Nephron (organoid): ENCODE data around the gene EN1.

Experiments
- H3K27ac Mint-ChIP-seq, 3 experiments: 2 replicates each; pipeline ENCODE4 v1.8.0; 2020; ENCODE audit warnings: mixed read lengths in 3 of 3, mild to moderate bottlenecking in 2 of 3, moderate library complexity in 1 of 3
- H3K27me3 Mint-ChIP-seq: 2 replicates; pipeline ENCODE4 v1.8.0; 2021; ENCODE audit warnings: low read depth, mild to moderate bottlenecking, moderate library complexity, mixed read lengths
- H3K36me3 Mint-ChIP-seq: 2 replicates; pipeline ENCODE4 v1.8.0; 2020; ENCODE audit warnings: low read depth, mixed read lengths
- H3K4me1 Mint-ChIP-seq: 2 replicates; pipeline ENCODE4 v1.8.0; 2020; ENCODE audit warnings: mixed read lengths
- H3K4me3 Mint-ChIP-seq, 3 experiments: 2 replicates each; pipeline ENCODE4 v1.8.0; 2020; ENCODE audit warnings: mild to moderate bottlenecking in 3 of 3, mixed read lengths in 3 of 3, moderate library complexity in 2 of 3
- H3K9me3 Mint-ChIP-seq: 2 replicates; pipeline ENCODE4 v1.8.0; 2020; ENCODE audit warnings: mixed read lengths
- CTCF ChIP-seq, 3 experiments: fragments of 200-600 bp; sonication (generic); IDR thresholded peaks; one replicate each; pipeline ENCODE4 v1.5.0; 2021; ENCODE audit warnings: antibody characterized with exemption in 3 of 3; ENCODE audit not compliant: unreplicated experiment in 3 of 3

EN1 gene

GRCh38 chr2:118857677-118858484, 10.4 kb upstream of the EN1 start:
- no peak for TF ChIP-seq CTCF (IDR thresholded peaks at IDR 0.05; ENCODE audit: unreplicated experiment in 3 of 3)
- Mint-ChIP-seq H3K27me3 (peaks cover 100% of the 10 kb centered on the region), H3K4me3 (no peak overlapping the region)

DNA sequence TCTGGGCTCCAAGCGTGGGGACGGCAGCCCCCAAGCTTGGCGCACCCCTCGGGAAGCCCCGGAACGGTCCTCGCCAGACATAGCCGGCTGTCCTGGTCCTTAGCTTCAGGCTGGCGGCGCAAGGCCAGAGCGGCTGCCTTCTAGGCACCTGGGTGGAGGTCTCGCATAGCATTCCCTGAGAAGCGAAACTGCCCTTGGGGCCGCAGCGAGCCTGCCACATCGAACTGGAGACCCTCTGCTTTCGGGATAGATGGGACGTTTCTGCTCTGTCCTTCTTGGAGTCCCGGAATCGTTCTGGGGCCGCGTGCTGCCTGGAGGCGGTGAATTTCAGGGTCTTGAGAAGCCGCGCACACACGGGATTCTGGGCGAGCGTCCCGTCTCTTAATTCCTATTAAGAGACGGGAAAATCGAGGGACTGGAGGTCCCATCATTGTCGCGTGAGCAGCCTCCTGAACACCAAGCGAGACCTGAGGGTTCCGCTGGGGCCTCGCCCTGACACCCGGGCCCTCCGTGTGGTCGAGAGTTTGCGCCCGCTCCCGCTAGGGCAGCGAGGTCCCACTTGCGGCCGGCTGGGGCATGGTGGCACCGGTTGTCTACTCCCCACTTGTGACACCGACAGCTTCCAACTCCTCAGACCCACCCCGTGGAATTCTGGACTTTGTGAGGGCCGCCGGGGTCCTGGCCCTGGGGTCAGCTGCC, 9.7 kb upstream of the EN1 start:
- H3K27ac Mint-ChIP-seq, result no peak overlapping the region
- no peaks in the 10 kb centered on the region for H3K9me3 Mint-ChIP-seq
- H3K4me1 Mint-ChIP-seq, result peaks cover 18% of the 10 kb centered on the region
- H3K27me3 Mint-ChIP-seq, result peaks cover 100% of the 10 kb centered on the region
- H3K36me3 Mint-ChIP-seq, result no peaks in the 10 kb centered on the region
- no peak for TF ChIP-seq CTCF (IDR thresholded peaks at IDR 0.05; ENCODE audit: unreplicated experiment in 3 of 3)
- no peak overlapping the region for H3K4me3 Mint-ChIP-seq

More at GRCh38 chr2:118857677-118858484, 10.4 kb upstream of the EN1 start:
- peaks cover 15% of the 10 kb centered on the region for H3K4me1 Mint-ChIP-seq
- no peak overlapping the region for H3K27ac Mint-ChIP-seq
- H3K36me3 Mint-ChIP-seq, result no peaks in the 10 kb centered on the region
- no peaks in the 10 kb centered on the region for H3K9me3 Mint-ChIP-seq

DNA sequence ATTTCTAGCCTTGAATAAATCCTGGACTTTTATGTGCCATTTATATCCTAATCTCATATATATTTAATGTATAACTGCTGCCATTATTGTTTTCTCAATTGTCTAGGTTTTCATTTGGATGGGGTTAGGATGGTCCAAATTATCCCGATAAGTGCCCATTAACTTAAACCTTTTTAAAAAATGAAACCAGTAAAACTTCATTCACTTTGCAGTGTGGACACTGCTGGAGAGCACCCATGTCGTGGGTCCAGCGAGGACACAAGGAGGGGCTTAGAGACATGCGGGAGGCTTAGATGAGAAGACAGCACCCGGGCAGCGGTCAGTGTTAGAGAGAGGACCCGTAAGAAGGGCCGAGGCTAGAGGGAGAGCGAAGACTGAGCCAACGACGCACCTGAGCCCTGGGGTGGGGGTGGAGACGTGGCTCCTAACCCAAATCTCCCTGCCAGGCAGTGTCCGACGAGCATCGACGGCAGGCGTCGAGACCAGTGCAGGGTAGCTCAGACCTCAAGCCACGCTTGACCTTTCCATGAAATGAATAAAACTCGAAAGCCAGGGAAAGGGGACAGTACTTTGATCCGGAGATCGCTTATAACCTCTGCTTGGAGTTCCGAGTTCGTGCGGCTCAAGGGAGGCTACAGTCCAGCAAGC, 9.0 kb upstream of the EN1 start:
- peak overlapping the region; percentile 28 to 74 (median 29) for H3K4me3 Mint-ChIP-seq
- H3K27ac Mint-ChIP-seq, result no peak overlapping the region
- peaks cover 18% of the 10 kb centered on the region for H3K4me1 Mint-ChIP-seq
- no peak for TF ChIP-seq CTCF (IDR thresholded peaks at IDR 0.05; ENCODE audit: unreplicated experiment in 3 of 3)
- H3K36me3 Mint-ChIP-seq, result no peaks in the 10 kb centered on the region
- peaks cover 100% of the 10 kb centered on the region for H3K27me3 Mint-ChIP-seq
- no peaks in the 10 kb centered on the region for H3K9me3 Mint-ChIP-seq

GRCh38 chr2:118855451-118856279, 8.2 kb upstream of the EN1 start:
- Mint-ChIP-seq H3K4me1 (peaks cover 18% of the 10 kb centered on the region), H3K27ac (no peak overlapping the region), H3K9me3 (no peaks in the 10 kb centered on the region), H3K27me3 (peaks cover 100% of the 10 kb centered on the region), H3K4me3 (peak overlapping the region; percentile 40 to 74 (median 58)), H3K36me3 (no peaks in the 10 kb centered on the region)
- peak; percentile 89 to 98 (median 96) for TF ChIP-seq CTCF (IDR thresholded peaks at IDR 0.05; ENCODE audit: unreplicated experiment in 3 of 3)

- Mint-ChIP-seq H3K27me3 (peaks cover 100% of the 10 kb centered on the region), H3K4me3 (peak overlapping the region; percentile 22 to 79 (median 44)), H3K36me3 (no peaks in the 10 kb centered on the region), H3K4me1 (peaks cover 18% of the 10 kb centered on the region), H3K9me3 (no peaks in the 10 kb centered on the region), H3K27ac (peak overlapping the region in 1 of 3 experiments; percentile 7)
- TF ChIP-seq CTCF (IDR thresholded peaks at IDR 0.05; ENCODE audit: unreplicated experiment in 3 of 3), result no peak
These were observed 7.3 kb upstream of the EN1 start for GRCh38 chr2:118854507-118855345.
